H1 (cell line): ENCODE measurements around the gene ACVRL1. TPM values are rescaled to one million over a fixed set of nuclear protein-coding genes. Genes with fewer than 3 reads are reported as not detected.

ENCODE experiments used
- CTCF ChIA-PET: fragments of 300-600 bp; sonication (Branson Sonifier 250); formaldehyde crosslinking; loops from one replicate; lab custom pipeline; 2021; ENCODE audit not compliant: partially characterized antibody; lab: Charles Lee
- POLR2A ChIA-PET: fragments of 300-600 bp; sonication (Branson Sonifier 250); formaldehyde crosslinking; loops from one replicate; lab custom pipeline; 2021; ENCODE audit warnings: inconsistent platforms; ENCODE audit not compliant: partially characterized antibody; lab: Charles Lee
- DNase-seq, 2 experiments: peaks; one replicate each; pipeline versions ENCODE4 v3.0.0 to v3.0.0-alpha.2; 2010 to 2022; ENCODE audit warnings: low spot score in 2 of 2, low read depth in 1 of 2, mixed read lengths in 1 of 2
- FAIRE-seq: peaks from 2 replicates; lab custom pipeline; 2011; peaks lifted over from hg19 to GRCh38; lab: Jason Lieb, UNC
- H2AFZ ChIP-seq: 2 replicates; pipeline ENCODE4 v1.8.1; 2012; ENCODE audit warnings: low read length, inconsistent platforms
- H2AK5ac ChIP-seq: 2 replicates; pipeline ENCODE4 v1.6.1; 2013; ENCODE audit warnings: low read depth, low read length
- H2BK120ac ChIP-seq: replicated peaks from 2 replicates; pipeline ENCODE3; 2013; ENCODE audit warnings: low read depth, low read length, inconsistent platforms
- H2BK12ac ChIP-seq: 2 replicates; pipeline ENCODE4 v1.6.1; 2013; ENCODE audit warnings: low read depth, low read length
- H2BK15ac ChIP-seq: 2 replicates; pipeline ENCODE4 v1.6.1; 2013; ENCODE audit warnings: low read length
- H2BK20ac ChIP-seq: 2 replicates; pipeline ENCODE4 v1.6.1; 2013; ENCODE audit warnings: low read length
- H2BK5ac ChIP-seq: 2 replicates; pipeline ENCODE4 v1.6.1; 2013; ENCODE audit warnings: low read depth, low read length
- H3K14ac ChIP-seq: 2 replicates; pipeline ENCODE4 v1.6.1; 2013; ENCODE audit warnings: inconsistent platforms; ENCODE audit not compliant: insufficient read length
- H3K18ac ChIP-seq: 2 replicates; pipeline ENCODE4 v1.6.1; 2013; ENCODE audit warnings: low read length; ENCODE audit errors: extremely low read depth
- H3K23ac ChIP-seq: 2 replicates; pipeline ENCODE4 v1.6.1; 2013; ENCODE audit warnings: inconsistent platforms; ENCODE audit not compliant: insufficient read length
- H3K23me2 ChIP-seq: 2 replicates; pipeline ENCODE4 v1.6.1; 2013; ENCODE audit warnings: low read depth, low read length
- H3K27ac ChIP-seq: 2 replicates; pipeline ENCODE4 v1.6.1; 2011; ENCODE audit warnings: low read depth, low read length, inconsistent platforms
- H3K27me3 ChIP-seq, 4 experiments: replicated peaks in 1 of 4; 1 replicate in 1 of 4; 2 replicates in 3 of 4; pipeline versions ENCODE4 v1.6.1 to v1.8.1; 2011 to 2013; ENCODE audit warnings: low read length in 3 of 4, mild to moderate bottlenecking in 3 of 4, inconsistent platforms in 2 of 4, mixed read lengths in 2 of 4, moderate library complexity in 1 of 4; ENCODE audit not compliant: control insufficient read depth in 3 of 4, insufficient read depth in 3 of 4; ENCODE audit errors: extremely low read depth in 1 of 4
- H3K36me3 ChIP-seq, 4 experiments: 2 replicates each; pipeline versions ENCODE4 v1.6.1 to v1.8.1; 2011 to 2013; ENCODE audit warnings: mild to moderate bottlenecking in 4 of 4, low read length in 3 of 4, moderate library complexity in 2 of 4, control low read depth in 1 of 4, inconsistent platforms in 1 of 4; ENCODE audit not compliant: insufficient read depth in 4 of 4, control insufficient read depth in 2 of 4
- H3K4ac ChIP-seq: replicated peaks from 2 replicates; pipeline ENCODE3; 2013; ENCODE audit warnings: low read length, low read depth, mixed read lengths, inconsistent platforms; ENCODE audit not compliant: insufficient read length
- H3K4me1 ChIP-seq, 4 experiments: replicated peaks in 1 of 4; 1 replicate in 1 of 4; 2 replicates in 3 of 4; pipeline versions ENCODE4 v1.6.1 to v1.8.1; 2011 to 2013; ENCODE audit warnings: low read length in 3 of 4, inconsistent platforms in 2 of 4, mixed read lengths in 1 of 4; ENCODE audit not compliant: insufficient read depth in 4 of 4, control insufficient read depth in 3 of 4
- H3K4me2 ChIP-seq, 2 experiments: 2 replicates each; pipeline versions ENCODE4 v1.6.1 to v1.8.1; 2011 to 2013; ENCODE audit warnings: low read depth in 2 of 2, low read length in 2 of 2, control low read depth in 1 of 2, inconsistent platforms in 1 of 2, mild to moderate bottlenecking in 1 of 2; ENCODE audit not compliant: insufficient read depth in 1 of 2
- H3K4me3 ChIP-seq, 4 experiments: fragments of 200-600, 300-600 bp in 1 of 4; sonication (generic), shearing (Covaris generic), sonication (Bioruptor Twin) in 1 of 4; 2 replicates each; pipeline versions ENCODE4 v1.5.1 to v1.8.1; 2011 to 2016; ENCODE audit warnings: low read length in 4 of 4, low read depth in 3 of 4, control low read depth in 2 of 4, inconsistent platforms in 2 of 4, mild to moderate bottlenecking in 2 of 4, mixed read lengths in 1 of 4, moderate library complexity in 1 of 4; ENCODE audit not compliant: insufficient read depth in 2 of 4; ENCODE audit errors: extremely low read depth in 1 of 4
- H3K56ac ChIP-seq: replicated peaks from 2 replicates; pipeline ENCODE3; 2013; ENCODE audit warnings: low read depth, mild to moderate bottlenecking, mixed read lengths, low read length, inconsistent platforms; ENCODE audit not compliant: insufficient read length
- H3K79me1 ChIP-seq: 2 replicates; pipeline ENCODE4 v1.6.1; 2013; ENCODE audit warnings: low read depth, low read length, control low read depth
- H3K79me2 ChIP-seq, 2 experiments: 2 replicates each; pipeline versions ENCODE4 v1.6.1 to v1.8.1; 2012 to 2013; ENCODE audit warnings: low read length in 2 of 2, mild to moderate bottlenecking in 2 of 2, inconsistent platforms in 1 of 2; ENCODE audit not compliant: insufficient read depth in 2 of 2, control insufficient read depth in 1 of 2
- H3K9ac ChIP-seq, 4 experiments: replicated peaks in 1 of 4; 1 replicate in 1 of 4; 2 replicates in 3 of 4; pipeline versions ENCODE4 v1.6.1 to v1.8.1; 2011 to 2013; ENCODE audit warnings: low read depth in 3 of 4, low read length in 3 of 4, control low read depth in 2 of 4, mild to moderate bottlenecking in 2 of 4, moderate library complexity in 2 of 4, inconsistent platforms in 1 of 4; ENCODE audit errors: extremely low read depth in 1 of 4
- H3K9me3 ChIP-seq, 2 experiments: 2 replicates each; pipeline versions ENCODE4 v1.6.1 to v1.8.1; 2012 to 2013; ENCODE audit warnings: mild to moderate bottlenecking in 2 of 2, moderate library complexity in 2 of 2, control low read depth in 1 of 2, inconsistent platforms in 1 of 2, low read depth in 1 of 2, low read length in 1 of 2, mixed read lengths in 1 of 2; ENCODE audit not compliant: insufficient read depth in 2 of 2
- H4K20me1 ChIP-seq, 2 experiments: replicated peaks in 1 of 2; 2 replicates each; pipeline versions ENCODE3 to v1.8.1; 2011 to 2013; ENCODE audit warnings: inconsistent platforms in 2 of 2, low read length in 2 of 2, mild to moderate bottlenecking in 1 of 2; ENCODE audit not compliant: insufficient read depth in 2 of 2, control insufficient read depth in 1 of 2
- H4K5ac ChIP-seq: 2 replicates; pipeline ENCODE4 v1.6.1; 2013; ENCODE audit warnings: low read length, low read depth, mixed read lengths, inconsistent platforms; ENCODE audit not compliant: insufficient read length
- H4K8ac ChIP-seq: 2 replicates; pipeline ENCODE4 v1.8.0; 2013; ENCODE audit warnings: mild to moderate bottlenecking, moderate library complexity, low read length, inconsistent platforms; ENCODE audit not compliant: insufficient read depth; ENCODE audit errors: extremely low read depth
- H4K91ac ChIP-seq: replicated peaks from 2 replicates; pipeline ENCODE3; 2013; ENCODE audit warnings: low read length, mixed read lengths, inconsistent platforms; ENCODE audit not compliant: insufficient read length
- BACH1 ChIP-seq: IDR thresholded peaks from 2 replicates; pipeline ENCODE4 v1.6.1; 2012; ENCODE audit warnings: low read length, improper control_type of control experiment
- CBX5 ChIP-seq: fragments of 300-800, 300-1000 bp; sonication (generic); IDR thresholded peaks from 2 replicates; pipeline ENCODE4 v1.7.1; 2016; ENCODE audit warnings: antibody characterized with exemption, low read length, low read depth
- CREB1 ChIP-seq: IDR thresholded peaks from 2 replicates; pipeline ENCODE4 v1.6.1; 2012; ENCODE audit warnings: inconsistent platforms
- GABPA ChIP-seq: IDR thresholded peaks from 2 replicates; pipeline ENCODE4 v1.6.1; 2011; ENCODE audit warnings: mild to moderate bottlenecking, low read length, moderate library complexity, borderline replicate concordance; ENCODE audit not compliant: insufficient read depth
- KDM1A ChIP-seq: fragments of 200-600, 300-600 bp; sonication (generic); IDR thresholded peaks from 2 replicates; pipeline ENCODE4 v1.7.1; 2016; ENCODE audit warnings: mild to moderate bottlenecking, low read length, borderline replicate concordance
- MAFK ChIP-seq: IDR thresholded peaks from 2 replicates; pipeline ENCODE4 v1.6.1; 2012; ENCODE audit warnings: low read depth, mild to moderate bottlenecking, improper control_type of control experiment, low read length
- RBBP5 ChIP-seq: IDR thresholded peaks from 2 replicates; pipeline ENCODE4 v1.7.1; 2012; ENCODE audit warnings: low read depth, mild to moderate bottlenecking, inconsistent platforms, low read length, moderate library complexity, borderline replicate concordance
- RFX5 ChIP-seq: IDR thresholded peaks from 2 replicates; pipeline ENCODE4 v1.6.1; 2011; ENCODE audit warnings: low read depth, low read length, improper control_type of control experiment, borderline replicate concordance
- SUZ12 ChIP-seq: fragments of 200-600 bp; sonication (generic); IDR thresholded peaks from 2 replicates; pipeline ENCODE4 v1.6.1; 2012; ENCODE audit warnings: mild to moderate bottlenecking, inconsistent platforms, low read length, moderate library complexity, mixed read lengths
- TAF1 ChIP-seq: IDR thresholded peaks from 2 replicates; pipeline ENCODE4 v1.6.1; 2011; ENCODE audit warnings: mild to moderate bottlenecking, low read depth, low read length
- TEAD4 ChIP-seq: IDR thresholded peaks from 2 replicates; pipeline ENCODE4 v1.6.1; 2012; ENCODE audit warnings: low read depth, low read length, inconsistent platforms, mixed read lengths
- WGBS, 2 experiments: shearing (Covaris generic) in 1 of 2; methylation state at CpG; one replicate each; pipeline versions ENCODE4 v1.1.6 to v1.1.7; 2013 to 2015; ENCODE audit warnings: low lambda C conversion rate in 2 of 2, mixed read lengths in 2 of 2, inconsistent platforms in 1 of 2, low coverage in 1 of 2, missing lambda C conversion rate in 1 of 2; ENCODE audit not compliant: insufficient replicate concordance in 2 of 2, insufficient coverage in 1 of 2, insufficient read length in 1 of 2; ENCODE audit errors: extremely low coverage in 1 of 2, missing lambda C conversion rate in 1 of 2; 5-methylcytosine and 5-hydroxymethylcytosine counted together
- polyA plus RNA-seq, 7 experiments: library from polyadenylated mRNA; depleted of rRNA in 3 of 7; stranded (reverse) in 5 of 7; unstranded in 2 of 7; fragments of >200 nt in 5 of 7; fragments of 200-250 nt in 2 of 7; gene quantifications; 1 replicate in 5 of 7; 2 replicates in 1 of 7; 4 replicates in 1 of 7; pipeline versions ENCODE4 v1.2.1 to v1.2.3, GENCODE V29; 2011 to 2013; ENCODE audit warnings: missing spikeins in 2 of 7, mixed read lengths in 2 of 7
- total RNA-seq: library from RNA; stranded (reverse); fragmentation: NEBNext Ultra II Directional; extraction: Animal tissue kit (Norgen Biotek cat#: 25700); gene quantifications from 2 replicates; pipeline ENCODE4 v1.2.1, GENCODE V29; 2021
- TF ChIP-seq, protein P1 (sequence below): IDR thresholded peaks from 2 replicates; pipeline ENCODE4 v1.6.1; 2012; ENCODE audit warnings: inconsistent platforms

Gene ACVRL1
- total and polyA plus RNA-seq, 2 of the 8 experiments (the other 6 are each of a cell fraction or from before 2014, with no cell fraction given) = 0.09 to 0.35 TPM

GRCh38 chr12:51866324-51866723 is 41.0 kb upstream of the ACVRL1 start:
- CTCF ChIA-PET = interaction anchor here (1.0 to 10.6 kb wide), 7 partner anchors 9 to 51 kb away, joined by 3 to 132 read pairs (median 4); a partner anchor contains a TSS
- Histone ChIP-seq H3K4me2 (peak overlapping the region; percentile 97 to 100; a peak in 3 of 4 replicates), H3K23me2 (peaks cover 23% of the 10 kb centered on the region), H3K4ac (peak overlapping the region; percentile 5), H3K56ac (no peak overlapping the region), H3K79me2 (no peaks in the 10 kb centered on the region), H4K5ac (no peak overlapping the region), H3K18ac (peak overlapping the region; percentile 87; the same call in 1 of the 2 replicates), H2BK15ac (peak overlapping the region; percentile 95; the same call in 1 of the 2 replicates), H4K8ac (no peak overlapping the region), H2BK5ac (peak overlapping the region; percentile 52; the same call in 1 of the 2 replicates), H3K36me3 (no peaks in the 10 kb centered on the region), H4K91ac (no peak overlapping the region), H2BK120ac (no peak overlapping the region), H3K27me3 (peaks cover 0 to 31% (median 25%) of the 10 kb centered on the region in 4 experiments; a peak in 6 of 7 replicates), H2BK12ac (peak overlapping the region; percentile 90; the same call in 1 of the 2 replicates), H3K9ac (no peak overlapping the region), H3K23ac (no peak overlapping the region), H3K4me1 (peaks cover 20 to 48% (median 39%) of the 10 kb centered on the region in 4 experiments), H2AK5ac (no peak overlapping the region), H3K9me3 (no peaks in the 10 kb centered on the region), H3K4me3 (no peak overlapping the region; a peak in 2 of 8 replicates), H3K79me1 (no peaks in the 10 kb centered on the region), H2BK20ac (peak overlapping the region; percentile 97), H2AFZ (no peak overlapping the region), H3K27ac (no peak overlapping the region), H4K20me1 (no peaks in the 10 kb centered on the region), H3K14ac (no peak overlapping the region)
- POLR2A ChIA-PET = interaction anchor here (1.0 to 11.2 kb wide), 5 partner anchors 14 to 52 kb away, joined by 3 to 107 read pairs (median 5); partner anchors contain the start of gene FIGNL2
- WGBS, 2 experiments = 77% methylated on average over 4 of the region's 4 CpGs; no CpG with 5 or more reads in 1 of the 2 experiments
- FAIRE-seq (no peak), DNase-seq (no peak)
- TF ChIP-seq KDM1A = no peak
- no peak for TF ChIP-seq CREB1
- TF ChIP-seq RBBP5 = no peak
- no peak for TF ChIP-seq TAF1
- TF ChIP-seq MAFK = no peak
- TF ChIP-seq, protein P1, sequence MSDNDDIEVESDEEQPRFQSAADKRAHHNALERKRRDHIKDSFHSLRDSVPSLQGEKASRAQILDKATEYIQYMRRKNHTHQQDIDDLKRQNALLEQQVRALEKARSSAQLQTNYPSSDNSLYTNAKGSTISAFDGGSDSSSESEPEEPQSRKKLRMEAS = no peak
- no peak for TF ChIP-seq GABPA
- TF ChIP-seq BACH1 = no peak
- TF ChIP-seq CBX5 = no peak
- TF ChIP-seq RFX5 = no peak
- no peak for TF ChIP-seq SUZ12
- TF ChIP-seq TEAD4 = no peak
